Measurements from ENCODE around the gene NFATC1.

DNA sequence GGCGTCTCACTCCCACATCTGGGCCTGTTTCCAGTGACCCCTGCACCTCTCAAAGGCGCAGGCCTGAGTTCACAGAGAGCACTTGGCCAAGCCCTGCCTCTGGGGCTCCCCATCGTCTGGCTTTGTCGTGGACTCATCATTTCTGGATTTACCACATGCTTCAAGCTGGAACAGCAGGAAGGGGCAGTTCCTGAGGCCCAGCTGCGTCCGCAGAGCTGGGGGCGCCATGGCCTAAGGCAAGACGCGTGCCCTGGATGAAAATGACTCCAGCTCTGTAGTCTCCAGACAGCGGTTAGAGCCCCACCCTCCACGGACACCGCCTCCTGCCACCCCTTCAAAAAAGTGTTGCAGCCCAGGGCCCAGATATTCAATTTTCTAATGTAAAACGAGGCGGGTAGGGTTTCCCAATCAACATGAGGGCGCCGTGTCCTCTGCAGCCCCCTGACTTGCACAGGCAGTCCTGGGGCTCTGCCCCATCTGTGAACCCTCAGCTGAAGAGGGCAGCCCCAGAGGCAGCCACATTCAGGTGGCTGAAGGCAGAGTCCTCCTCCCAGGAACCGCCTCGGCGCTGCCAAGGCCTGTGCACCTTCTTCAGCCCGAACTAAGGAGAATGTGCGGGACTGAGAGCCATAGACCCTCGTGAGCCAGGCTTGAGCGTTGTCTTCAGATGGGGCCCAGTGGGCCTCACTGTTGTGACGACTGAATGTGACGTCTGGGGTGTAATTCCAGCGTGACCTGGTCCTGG is 85.5 kb downstream of the NFATC1 start:
- TF ChIP-seq POLR2A (IDR thresholded peaks at IDR 0.05), result no peak
- TF ChIP-seq, protein P1, sequence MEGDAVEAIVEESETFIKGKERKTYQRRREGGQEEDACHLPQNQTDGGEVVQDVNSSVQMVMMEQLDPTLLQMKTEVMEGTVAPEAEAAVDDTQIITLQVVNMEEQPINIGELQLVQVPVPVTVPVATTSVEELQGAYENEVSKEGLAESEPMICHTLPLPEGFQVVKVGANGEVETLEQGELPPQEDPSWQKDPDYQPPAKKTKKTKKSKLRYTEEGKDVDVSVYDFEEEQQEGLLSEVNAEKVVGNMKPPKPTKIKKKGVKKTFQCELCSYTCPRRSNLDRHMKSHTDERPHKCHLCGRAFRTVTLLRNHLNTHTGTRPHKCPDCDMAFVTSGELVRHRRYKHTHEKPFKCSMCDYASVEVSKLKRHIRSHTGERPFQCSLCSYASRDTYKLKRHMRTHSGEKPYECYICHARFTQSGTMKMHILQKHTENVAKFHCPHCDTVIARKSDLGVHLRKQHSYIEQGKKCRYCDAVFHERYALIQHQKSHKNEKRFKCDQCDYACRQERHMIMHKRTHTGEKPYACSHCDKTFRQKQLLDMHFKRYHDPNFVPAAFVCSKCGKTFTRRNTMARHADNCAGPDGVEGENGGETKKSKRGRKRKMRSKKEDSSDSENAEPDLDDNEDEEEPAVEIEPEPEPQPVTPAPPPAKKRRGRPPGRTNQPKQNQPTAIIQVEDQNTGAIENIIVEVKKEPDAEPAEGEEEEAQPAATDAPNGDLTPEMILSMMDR (IDR thresholded peaks at IDR 0.05), result no peak

Data from thyroid gland (tissue), 4 donors.